HL-60 (cell line): ENCODE measurements around the gene BTG1.

Experiments used
- REST ChIP-seq: IDR thresholded peaks from 2 replicates; pipeline ENCODE4 v1.6.1; 2012; ENCODE audit warnings: low read depth; ENCODE audit not compliant: insufficient replicate concordance
- TF ChIP-seq, protein P1 (sequence below): IDR thresholded peaks from one replicate; pipeline ENCODE4 v1.5.1; 2011; ENCODE audit warnings: low read length, control low read depth, inconsistent platforms; ENCODE audit not compliant: insufficient read depth

DNA sequence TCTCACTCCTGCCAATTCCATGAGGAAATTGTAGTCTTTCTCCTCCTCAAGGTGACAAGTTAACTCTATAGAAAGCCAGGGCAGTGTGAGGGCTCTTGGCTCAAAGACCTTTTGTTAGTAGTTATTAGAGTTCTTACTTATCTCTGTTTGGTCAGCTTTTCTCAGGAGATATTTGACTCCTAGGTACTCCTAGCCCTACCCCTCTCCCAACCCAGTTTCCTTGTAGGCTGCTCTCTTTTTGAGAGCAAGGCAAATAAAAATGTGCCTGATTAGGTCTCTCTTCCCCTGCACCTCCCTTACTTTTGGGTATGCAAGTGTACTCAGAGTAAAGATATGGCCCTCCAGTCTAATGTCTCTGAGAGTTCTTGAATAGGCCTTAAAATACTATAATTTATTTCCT lies 23.8 kb downstream of the BTG1 start:
- TF ChIP-seq, protein P1, sequence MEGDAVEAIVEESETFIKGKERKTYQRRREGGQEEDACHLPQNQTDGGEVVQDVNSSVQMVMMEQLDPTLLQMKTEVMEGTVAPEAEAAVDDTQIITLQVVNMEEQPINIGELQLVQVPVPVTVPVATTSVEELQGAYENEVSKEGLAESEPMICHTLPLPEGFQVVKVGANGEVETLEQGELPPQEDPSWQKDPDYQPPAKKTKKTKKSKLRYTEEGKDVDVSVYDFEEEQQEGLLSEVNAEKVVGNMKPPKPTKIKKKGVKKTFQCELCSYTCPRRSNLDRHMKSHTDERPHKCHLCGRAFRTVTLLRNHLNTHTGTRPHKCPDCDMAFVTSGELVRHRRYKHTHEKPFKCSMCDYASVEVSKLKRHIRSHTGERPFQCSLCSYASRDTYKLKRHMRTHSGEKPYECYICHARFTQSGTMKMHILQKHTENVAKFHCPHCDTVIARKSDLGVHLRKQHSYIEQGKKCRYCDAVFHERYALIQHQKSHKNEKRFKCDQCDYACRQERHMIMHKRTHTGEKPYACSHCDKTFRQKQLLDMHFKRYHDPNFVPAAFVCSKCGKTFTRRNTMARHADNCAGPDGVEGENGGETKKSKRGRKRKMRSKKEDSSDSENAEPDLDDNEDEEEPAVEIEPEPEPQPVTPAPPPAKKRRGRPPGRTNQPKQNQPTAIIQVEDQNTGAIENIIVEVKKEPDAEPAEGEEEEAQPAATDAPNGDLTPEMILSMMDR: no peak
- no peak for TF ChIP-seq REST
